GM12891 (cell line): ENCODE measurements around the gene PGAM2.

Source experiments
- PAX5 ChIP-seq: IDR thresholded peaks from 2 replicates; pipeline ENCODE4 v1.6.1; 2011; ENCODE audit warnings: low read length, moderate library complexity, mild to moderate bottlenecking; ENCODE audit not compliant: insufficient read depth, severe bottlenecking
- POLR2A ChIP-seq: IDR thresholded peaks from 2 replicates; pipeline ENCODE4 v1.6.1; 2011; ENCODE audit warnings: low read depth, low read length, control low read depth
- POLR2AphosphoS5 ChIP-seq: IDR thresholded peaks from 2 replicates; pipeline ENCODE4 v1.6.1; 2011; ENCODE audit warnings: low read depth, low read length, control low read depth
- SPI1 ChIP-seq: IDR thresholded peaks from 2 replicates; pipeline ENCODE4 v1.6.1; 2011; ENCODE audit warnings: low read depth, low read length, control low read depth
- TAF1 ChIP-seq: IDR thresholded peaks from 2 replicates; pipeline ENCODE4 v1.6.1; 2011; ENCODE audit warnings: low read depth, low read length, control low read depth

DNA sequence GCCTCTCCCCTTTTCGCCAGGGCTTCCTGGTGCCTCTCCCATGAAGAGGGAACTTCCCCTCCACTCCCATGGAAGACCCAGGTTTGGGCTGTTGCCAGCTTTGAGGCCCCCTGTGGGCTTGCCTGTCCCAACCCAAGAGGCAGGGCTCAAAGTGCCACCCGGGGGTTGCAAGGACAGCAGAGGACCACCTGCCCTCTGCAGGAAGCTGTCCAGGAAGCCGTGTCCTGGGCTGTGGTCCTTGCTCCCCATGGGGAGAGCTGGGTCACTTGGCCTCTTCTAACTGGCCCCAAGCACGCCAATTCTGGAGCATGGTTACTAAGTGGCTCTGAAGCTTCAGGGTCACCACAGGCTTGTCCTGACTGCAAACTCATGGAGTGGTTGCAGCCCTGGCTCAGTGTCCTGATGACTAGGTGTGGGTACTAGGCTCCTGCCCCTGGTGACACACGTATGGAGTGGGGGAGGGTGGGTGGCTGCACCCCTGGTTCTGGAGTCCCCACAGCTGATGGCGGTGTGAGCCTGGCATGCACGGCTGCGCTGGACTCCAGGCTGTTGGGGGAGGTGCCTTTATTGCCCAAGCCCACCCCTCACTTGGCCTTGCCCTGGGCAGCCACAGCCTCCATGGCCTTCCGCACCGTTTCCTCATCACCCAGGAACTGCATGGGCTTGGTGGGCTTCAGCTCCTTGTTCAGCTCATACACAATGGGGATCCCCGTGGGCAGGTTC is 3.0 kb downstream of the PGAM2 start:
- TF ChIP-seq POLR2AphosphoS5 = 0 out of 2 replicates have a peak, but pooled peaks have one; percentile 10
- TF ChIP-seq POLR2A = no peak
- no peak for TF ChIP-seq SPI1
- TF ChIP-seq TAF1 = no peak
- no peak for TF ChIP-seq PAX5
